Astrocyte (in vitro differentiated cells and primary cell): ENCODE results near the gene KBTBD12. TPM values are rescaled to one million over a fixed set of nuclear protein-coding genes. Genes with fewer than 3 reads are reported as not detected.

ENCODE experiments used
- DNase-seq: peaks from one replicate; pipeline ENCODE4 v3.0.0-alpha.2; 2010; ENCODE audit warnings: low read depth
- FAIRE-seq: peaks from 2 replicates; lab custom pipeline; 2011; peaks lifted over from hg19 to GRCh38; lab: Jason Lieb, UNC
- H2AFZ ChIP-seq: 2 replicates; pipeline ENCODE4 v1.6.0; 2012; ENCODE audit warnings: low read depth, low read length, inconsistent platforms
- H3K27ac ChIP-seq: 2 replicates; pipeline ENCODE4 v1.5.1; 2011; ENCODE audit warnings: low read depth, low read length, inconsistent platforms
- H3K27me3 ChIP-seq: 2 replicates; pipeline ENCODE4 v1.6.0; 2011; ENCODE audit warnings: low read length, inconsistent platforms; ENCODE audit not compliant: insufficient read depth
- H3K36me3 ChIP-seq: 2 replicates; pipeline ENCODE4 v1.5.1; 2011; ENCODE audit warnings: low read length, inconsistent platforms; ENCODE audit not compliant: insufficient read depth
- H3K4me1 ChIP-seq: 2 replicates; pipeline ENCODE4 v1.5.1; 2011; ENCODE audit warnings: low read length, inconsistent platforms; ENCODE audit not compliant: insufficient read depth
- H3K4me2 ChIP-seq: 2 replicates; pipeline ENCODE4 v1.6.0; 2012; ENCODE audit warnings: low read length, inconsistent platforms
- H3K4me3 ChIP-seq: 2 replicates; pipeline ENCODE4 v1.5.1; 2011; ENCODE audit warnings: low read depth, mild to moderate bottlenecking, low read length, inconsistent platforms; ENCODE audit not compliant: insufficient read depth
- H3K79me2 ChIP-seq: 2 replicates; pipeline ENCODE4 v1.6.0; 2012; ENCODE audit warnings: mild to moderate bottlenecking, low read length, inconsistent platforms; ENCODE audit not compliant: insufficient read depth
- H3K9ac ChIP-seq: 2 replicates; pipeline ENCODE4 v1.6.0; 2012; ENCODE audit warnings: mild to moderate bottlenecking, low read length, inconsistent platforms
- H3K9me3 ChIP-seq: 2 replicates; pipeline ENCODE4 v1.5.1; 2012; ENCODE audit warnings: low read depth, mild to moderate bottlenecking, low read length, inconsistent platforms; ENCODE audit not compliant: insufficient read depth
- H4K20me1 ChIP-seq: 2 replicates; pipeline ENCODE4 v1.6.0; 2012; ENCODE audit warnings: low read length, inconsistent platforms; ENCODE audit not compliant: insufficient read depth
- H3K27ac Mint-ChIP-seq: one replicate; pipeline ENCODE4 v1.8.0; 2021; ENCODE audit warnings: mild to moderate bottlenecking, mixed read lengths; ENCODE audit not compliant: unreplicated experiment
- H3K27me3 Mint-ChIP-seq: one replicate; pipeline ENCODE4 v1.8.0; 2021; ENCODE audit warnings: low read depth, mixed read lengths; ENCODE audit not compliant: unreplicated experiment
- H3K36me3 Mint-ChIP-seq: one replicate; pipeline ENCODE4 v1.8.0; 2021; ENCODE audit warnings: low read depth, mixed read lengths; ENCODE audit not compliant: unreplicated experiment
- H3K4me1 Mint-ChIP-seq: one replicate; pipeline ENCODE4 v1.8.0; 2021; ENCODE audit warnings: low read depth, mixed read lengths; ENCODE audit not compliant: unreplicated experiment
- H3K4me3 Mint-ChIP-seq: one replicate; pipeline ENCODE4 v1.8.0; 2021; ENCODE audit warnings: mild to moderate bottlenecking, moderate library complexity, mixed read lengths; ENCODE audit not compliant: unreplicated experiment
- H3K9me3 Mint-ChIP-seq: one replicate; pipeline ENCODE4 v1.8.0; 2021; ENCODE audit warnings: mild to moderate bottlenecking, mixed read lengths; ENCODE audit not compliant: unreplicated experiment
- CTCF ChIP-seq: IDR thresholded peaks from 2 replicates; pipeline ENCODE4 v1.5.1; 2011; ENCODE audit warnings: low read depth, mild to moderate bottlenecking, inconsistent platforms, low read length, moderate library complexity; ENCODE audit not compliant: insufficient read depth
- EZH2 ChIP-seq: IDR thresholded peaks from 2 replicates; pipeline ENCODE4 v1.6.1; 2012; ENCODE audit warnings: mild to moderate bottlenecking, low read length, inconsistent platforms; ENCODE audit not compliant: insufficient read depth
- total RNA-seq: library from RNA; stranded (reverse); gene quantifications from 2 replicates; pipeline ENCODE4 v1.2.1, GENCODE V29; 2021

Gene KBTBD12
- total RNA-seq, 1 donor from 2014 or later: not detected

DNA sequence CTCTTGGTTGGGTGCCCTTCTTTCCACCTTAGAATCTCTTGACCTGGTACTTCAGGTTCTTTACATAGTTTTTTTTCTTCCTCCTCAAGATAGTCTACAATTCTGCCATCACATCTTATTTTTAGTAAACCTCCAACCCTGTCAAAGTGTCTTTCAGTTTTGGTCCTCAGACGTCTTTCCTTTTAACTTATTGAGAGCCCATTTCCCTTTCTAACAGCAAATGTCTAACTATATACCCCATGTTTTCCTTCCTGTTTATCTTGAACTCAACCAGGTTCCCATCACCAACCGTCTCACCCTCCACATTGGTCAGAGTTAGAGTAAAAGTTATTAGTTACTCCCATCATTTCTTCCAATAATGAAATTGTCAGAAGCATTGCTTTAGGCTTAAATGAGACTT is 10.4 kb downstream of the KBTBD12 start:
- H3K27ac Mint-ChIP-seq: no peak overlapping the region
- H2AFZ ChIP-seq: no peak overlapping the region
- H3K27me3 ChIP-seq: peaks cover 5% of the 10 kb centered on the region
- FAIRE-seq (no peak), DNase-seq (no peak)
- peaks cover 14% of the 10 kb centered on the region for H3K27me3 Mint-ChIP-seq
- no peaks in the 10 kb centered on the region for H3K36me3 Mint-ChIP-seq
- no peak overlapping the region for H3K9ac ChIP-seq
- no peak overlapping the region for H3K4me3 ChIP-seq
- TF ChIP-seq CTCF: no peak
- TF ChIP-seq EZH2: no peak
- no peaks in the 10 kb centered on the region for H3K4me1 ChIP-seq
- H3K4me1 Mint-ChIP-seq: no peaks in the 10 kb centered on the region
- H4K20me1 ChIP-seq: no peaks in the 10 kb centered on the region
- H3K79me2 ChIP-seq: no peaks in the 10 kb centered on the region
- H3K4me2 ChIP-seq: no peak overlapping the region
- H3K27ac ChIP-seq: no peak overlapping the region
- no peaks in the 10 kb centered on the region for H3K9me3 Mint-ChIP-seq
- no peaks in the 10 kb centered on the region for H3K36me3 ChIP-seq
- no peak overlapping the region for H3K4me3 Mint-ChIP-seq
- no peaks in the 10 kb centered on the region for H3K9me3 ChIP-seq

DNA sequence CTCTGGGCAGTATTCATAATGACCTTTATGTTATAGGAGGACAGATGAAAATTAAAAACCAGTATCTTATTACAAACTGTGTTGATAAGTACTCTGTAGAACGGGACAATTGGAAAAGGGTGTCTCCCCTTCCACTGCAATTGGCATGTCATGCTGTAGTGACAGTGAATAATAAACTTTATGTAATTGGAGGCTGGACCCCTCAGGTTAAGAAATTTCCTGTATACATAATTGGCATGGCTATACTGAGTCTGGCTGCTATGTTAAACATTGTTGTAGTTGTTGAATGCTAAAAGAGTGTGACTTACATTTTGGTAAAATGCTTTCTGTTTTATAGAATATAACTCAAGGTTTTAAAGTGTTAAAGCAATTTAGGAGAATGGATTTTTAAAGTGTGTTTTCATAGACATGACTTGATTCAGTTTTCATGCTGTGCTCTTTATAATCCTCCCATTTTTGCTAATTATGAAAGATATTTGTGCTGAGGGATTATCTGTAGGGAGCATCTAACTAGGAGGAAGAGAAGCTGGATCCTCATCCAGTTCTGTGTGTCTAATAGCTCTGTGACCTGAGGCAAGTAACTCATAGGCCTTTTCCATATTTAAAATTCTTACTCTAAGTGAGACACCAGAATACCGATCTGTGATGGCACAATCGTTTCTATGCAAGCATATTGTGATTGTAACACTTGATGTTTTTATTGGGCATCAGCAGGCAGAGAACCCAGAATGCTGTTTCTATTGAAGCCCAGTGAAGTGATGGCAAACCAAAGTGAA is 13.0 kb downstream of the KBTBD12 start:
- H3K4me3 ChIP-seq: no peak overlapping the region
- DNase-seq (no peak), FAIRE-seq (no peak)
- Mint-ChIP-seq H3K9me3 (peaks cover 2% of the 10 kb centered on the region), H3K4me3 (no peak overlapping the region), H3K4me1 (no peaks in the 10 kb centered on the region), H3K36me3 (no peaks in the 10 kb centered on the region), H3K27ac (no peak overlapping the region), H3K27me3 (peaks cover 12% of the 10 kb centered on the region)
- no peak overlapping the region for H2AFZ ChIP-seq
- H3K4me2 ChIP-seq: no peak overlapping the region
- H3K36me3 ChIP-seq: no peaks in the 10 kb centered on the region
- H4K20me1 ChIP-seq: no peaks in the 10 kb centered on the region
- no peak for TF ChIP-seq CTCF
- no peak for TF ChIP-seq EZH2
- H3K9ac ChIP-seq: no peak overlapping the region
- H3K9me3 ChIP-seq: no peaks in the 10 kb centered on the region
- no peaks in the 10 kb centered on the region for H3K79me2 ChIP-seq
- H3K27me3 ChIP-seq: peaks cover 5% of the 10 kb centered on the region
- H3K27ac ChIP-seq: no peak overlapping the region
- no peaks in the 10 kb centered on the region for H3K4me1 ChIP-seq

- Mint-ChIP-seq H3K9me3 (peaks cover 2% of the 10 kb centered on the region), H3K36me3 (no peaks in the 10 kb centered on the region), H3K27ac (no peak overlapping the region), H3K4me1 (no peaks in the 10 kb centered on the region), H3K27me3 (peaks cover 19% of the 10 kb centered on the region), H3K4me3 (no peak overlapping the region)
- no peak for DNase-seq
- no peak overlapping the region for H3K4me3 ChIP-seq
- no peaks in the 10 kb centered on the region for H3K79me2 ChIP-seq
- no peaks in the 10 kb centered on the region for H4K20me1 ChIP-seq
- H2AFZ ChIP-seq: no peak overlapping the region
- H3K4me1 ChIP-seq: no peaks in the 10 kb centered on the region
- H3K9ac ChIP-seq: no peak overlapping the region
- peaks cover 5% of the 10 kb centered on the region for H3K27me3 ChIP-seq
- no peaks in the 10 kb centered on the region for H3K36me3 ChIP-seq
- H3K4me2 ChIP-seq: no peak overlapping the region
- H3K27ac ChIP-seq: no peak overlapping the region
- no peak for TF ChIP-seq CTCF
- no peak for FAIRE-seq
- no peaks in the 10 kb centered on the region for H3K9me3 ChIP-seq
Measured at GRCh38 chr3:127929818-127930413, 14.9 kb downstream of the KBTBD12 start.
